GM21381 (cell line): ENCODE data around the gene PRODH.
"Not testable (repeated sequence)": the region's sequence is repeated elsewhere in the genome, so short reads cannot be mapped to it uniquely, and the experiment has no call there.

Experiments
- ATAC-seq: cut with Tn5 transposase; IDR thresholded peaks from one replicate; pipeline ENCODE4 v1.9.1; 2021; ENCODE audit warnings: mild to moderate bottlenecking, moderate library complexity; ENCODE audit not compliant: unreplicated experiment

Gene PRODH

DNA sequence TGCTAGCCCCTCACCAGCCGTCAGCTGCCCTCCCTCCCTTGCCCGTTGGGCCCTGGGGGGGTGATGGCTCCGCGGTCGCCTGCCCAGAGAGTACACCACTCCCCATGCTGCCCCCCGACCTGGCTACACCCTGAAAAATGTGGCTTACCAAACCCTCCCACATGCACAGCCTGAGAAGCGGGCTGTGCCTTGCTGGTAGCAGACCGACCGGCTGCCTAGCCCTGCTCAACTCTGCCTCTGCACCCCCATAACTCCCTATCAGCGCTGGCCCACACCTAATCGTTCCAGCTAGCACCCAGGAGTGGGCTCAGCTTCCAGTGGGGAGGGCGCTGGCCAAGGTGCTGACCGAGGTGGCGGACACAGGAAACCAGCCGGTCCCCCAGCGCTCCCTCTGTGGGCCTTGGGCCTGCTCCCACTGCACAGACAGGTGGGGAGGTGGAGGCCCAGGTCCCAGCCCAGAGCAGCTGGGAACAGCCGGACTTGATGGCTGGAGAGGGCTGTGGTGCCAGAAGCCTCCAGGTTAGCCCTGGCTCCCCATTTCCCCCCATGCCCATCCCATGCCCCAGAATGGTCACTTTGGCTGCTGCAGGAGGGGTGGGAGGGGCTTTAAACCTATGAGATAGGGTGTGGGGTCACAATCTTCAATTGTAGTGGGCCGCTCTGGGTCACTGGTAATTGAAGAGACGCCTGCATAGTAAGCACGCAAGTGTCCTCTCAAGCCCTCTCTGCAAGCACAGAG, 32.1 kb upstream of the PRODH start:
- ATAC-seq = no peak

DNA sequence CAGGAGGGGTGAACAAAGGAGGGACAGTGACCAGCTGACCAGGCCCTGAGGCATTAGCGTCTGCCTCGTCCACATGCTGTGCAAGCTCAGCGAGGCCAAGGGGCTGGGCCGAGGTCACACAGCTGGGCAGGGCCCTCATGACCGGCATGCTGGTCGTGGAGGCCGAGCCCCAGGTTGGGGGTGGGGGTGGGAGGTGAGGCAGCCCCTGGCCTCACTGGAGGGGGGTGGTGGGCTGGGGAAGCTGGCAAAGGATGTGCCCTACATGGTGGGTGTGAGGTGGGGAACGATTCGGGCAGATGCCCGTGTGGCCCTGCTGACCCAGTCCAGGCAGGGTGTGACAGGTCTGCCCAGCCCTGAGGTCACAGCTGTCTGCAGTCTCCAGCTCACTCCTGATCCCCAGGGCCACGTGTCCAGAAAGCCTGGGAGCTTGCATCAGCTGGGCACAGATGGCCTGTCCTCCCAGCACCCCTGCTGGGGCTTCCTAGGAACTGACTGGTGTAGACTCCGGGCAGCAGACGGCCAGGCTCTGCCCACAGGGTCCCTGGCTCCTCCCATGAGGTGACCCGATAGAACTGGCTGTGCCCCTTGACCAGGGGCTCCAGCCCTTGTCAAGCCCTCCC, 31.4 kb upstream of the PRODH start:
- ATAC-seq = not testable (repeated sequence)

DNA sequence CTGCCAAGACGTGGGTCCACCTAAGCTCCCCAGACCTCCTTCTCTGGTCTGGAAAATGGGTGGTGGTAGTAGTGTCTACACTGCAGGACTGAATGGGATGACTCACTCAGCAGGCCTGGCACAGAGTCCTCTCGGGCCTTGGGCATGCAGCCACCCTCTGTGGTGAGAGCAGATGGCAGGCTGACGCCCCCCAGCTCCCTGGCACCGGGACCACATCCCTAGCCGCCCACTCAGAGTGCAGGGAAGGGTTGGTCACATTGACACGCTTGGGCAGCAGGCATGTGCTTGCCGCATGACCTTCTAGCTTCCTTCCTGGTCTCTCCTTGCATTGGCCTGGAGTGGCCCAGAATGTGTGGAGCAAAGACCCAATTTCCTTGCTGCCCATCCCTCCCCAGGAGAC, 30.7 kb upstream of the PRODH start:
- ATAC-seq = no peak

DNA sequence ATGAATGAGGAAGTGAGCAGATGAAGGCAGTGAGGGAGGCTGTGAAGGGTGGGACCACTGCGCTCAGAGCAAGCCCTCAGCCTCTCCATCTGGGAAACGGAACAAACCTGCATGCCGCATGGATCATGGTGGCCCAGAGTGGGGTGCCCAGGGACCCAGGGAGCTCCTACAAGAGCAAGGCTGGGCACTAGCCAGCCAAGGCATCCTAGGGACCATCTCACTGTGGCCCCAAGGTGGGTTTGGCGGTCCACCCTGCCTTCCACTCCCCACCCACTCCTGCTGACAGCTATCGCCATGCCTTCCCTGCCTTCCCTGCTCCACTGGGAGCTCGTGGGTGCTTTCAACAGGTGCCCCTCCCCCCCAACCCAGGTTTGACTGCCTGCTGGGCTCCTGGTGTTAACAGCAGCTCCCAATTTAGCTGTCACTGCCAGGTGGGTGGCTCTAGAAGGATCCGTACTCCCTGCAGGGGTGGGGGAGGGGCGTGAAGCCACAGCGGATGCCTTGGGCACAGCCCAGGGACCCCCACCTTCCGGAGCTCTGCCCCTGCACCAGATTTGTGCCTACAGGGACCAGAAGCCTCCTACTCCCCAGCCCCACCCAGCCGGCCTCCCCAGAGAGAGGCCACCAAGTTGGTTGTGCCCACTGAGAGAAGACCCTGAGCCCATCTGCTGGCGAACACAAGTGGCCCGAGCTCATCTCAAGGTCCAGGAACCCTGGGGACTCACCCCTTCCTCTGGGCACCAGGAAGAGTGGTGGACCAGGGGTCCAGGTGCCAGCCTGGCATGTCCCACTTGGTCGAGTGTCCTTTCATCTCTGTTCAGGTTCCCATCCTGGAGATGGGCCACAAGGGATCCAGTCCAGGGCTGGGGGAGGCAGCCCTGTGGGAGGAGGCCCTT, 29.7 kb upstream of the PRODH start:
- no peak for ATAC-seq

DNA sequence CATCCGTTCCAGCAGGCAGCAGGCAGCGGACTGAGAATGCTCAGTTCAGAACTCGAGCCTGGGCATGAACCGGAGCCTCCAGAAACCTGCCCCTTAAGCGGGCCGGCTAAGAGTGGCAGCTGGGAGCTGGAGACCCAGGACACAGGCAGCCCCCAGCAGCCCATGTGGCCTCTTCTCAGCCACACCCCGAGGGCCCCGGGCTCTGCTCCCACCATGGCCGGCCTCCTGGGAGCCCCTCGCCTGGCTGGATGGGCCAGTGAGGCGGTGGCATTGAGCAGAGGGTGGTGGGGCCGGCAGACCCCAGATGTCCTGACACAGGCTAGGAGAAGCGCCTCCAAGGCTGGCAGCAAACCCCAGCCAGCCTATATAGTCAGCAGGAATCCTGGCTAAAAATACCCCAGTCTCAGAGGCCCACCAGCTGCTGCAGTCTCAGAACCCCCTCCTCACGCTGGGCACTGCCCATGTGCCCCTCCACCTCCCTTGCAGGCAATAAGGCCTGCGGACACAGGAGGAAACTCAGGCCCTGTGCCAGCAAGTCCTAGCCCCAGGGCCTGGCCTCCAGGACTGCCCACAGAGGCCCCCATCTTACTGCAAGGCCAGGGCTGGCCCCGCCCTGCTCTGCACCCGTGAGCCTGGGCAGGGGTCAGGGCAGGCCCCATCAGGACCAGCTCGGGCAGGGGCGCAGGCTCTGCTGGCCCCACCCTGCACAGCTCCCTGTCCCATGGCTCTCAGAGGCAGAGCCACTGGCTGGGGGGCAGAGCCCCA, 28.6 kb upstream of the PRODH start:
- ATAC-seq = not testable (repeated sequence)

DNA sequence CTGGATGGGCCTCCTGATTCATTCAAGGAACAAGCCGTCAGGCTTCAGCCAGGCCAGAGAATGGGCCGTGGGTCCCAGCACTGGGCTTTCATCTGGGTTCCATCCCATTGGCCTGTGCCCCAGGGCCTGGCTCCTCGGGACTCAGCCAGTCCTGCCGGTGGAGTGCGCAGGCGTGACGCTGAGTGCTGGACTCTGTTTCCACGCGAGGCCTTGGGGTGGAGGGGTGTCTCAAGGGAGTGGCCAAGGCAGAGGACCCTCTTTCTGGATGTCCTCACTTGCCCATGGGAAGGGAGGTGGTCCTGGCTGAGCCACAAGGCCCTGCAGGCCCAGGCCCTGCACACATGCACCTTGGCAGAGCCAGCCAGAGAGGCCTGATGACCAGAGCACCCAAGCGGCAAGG, 28.0 kb upstream of the PRODH start:
- ATAC-seq = not testable (repeated sequence)

DNA sequence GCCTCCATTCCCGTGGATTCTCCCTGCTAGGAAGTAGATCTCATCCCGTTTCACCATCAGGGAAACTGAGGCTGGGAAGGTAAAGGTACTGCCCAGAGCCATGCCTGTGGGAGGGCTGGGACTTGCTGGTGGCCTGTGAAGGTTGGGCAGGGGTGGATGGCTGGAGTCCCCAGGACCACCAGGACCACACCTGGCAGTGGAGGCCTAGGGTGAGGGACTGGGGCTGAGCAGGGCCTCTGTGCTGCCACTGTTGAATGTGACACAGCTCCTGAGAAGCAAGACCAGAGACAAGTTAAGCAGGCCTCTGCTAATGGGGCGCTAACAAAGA, 26.2 kb upstream of the PRODH start:
- no peak for ATAC-seq

DNA sequence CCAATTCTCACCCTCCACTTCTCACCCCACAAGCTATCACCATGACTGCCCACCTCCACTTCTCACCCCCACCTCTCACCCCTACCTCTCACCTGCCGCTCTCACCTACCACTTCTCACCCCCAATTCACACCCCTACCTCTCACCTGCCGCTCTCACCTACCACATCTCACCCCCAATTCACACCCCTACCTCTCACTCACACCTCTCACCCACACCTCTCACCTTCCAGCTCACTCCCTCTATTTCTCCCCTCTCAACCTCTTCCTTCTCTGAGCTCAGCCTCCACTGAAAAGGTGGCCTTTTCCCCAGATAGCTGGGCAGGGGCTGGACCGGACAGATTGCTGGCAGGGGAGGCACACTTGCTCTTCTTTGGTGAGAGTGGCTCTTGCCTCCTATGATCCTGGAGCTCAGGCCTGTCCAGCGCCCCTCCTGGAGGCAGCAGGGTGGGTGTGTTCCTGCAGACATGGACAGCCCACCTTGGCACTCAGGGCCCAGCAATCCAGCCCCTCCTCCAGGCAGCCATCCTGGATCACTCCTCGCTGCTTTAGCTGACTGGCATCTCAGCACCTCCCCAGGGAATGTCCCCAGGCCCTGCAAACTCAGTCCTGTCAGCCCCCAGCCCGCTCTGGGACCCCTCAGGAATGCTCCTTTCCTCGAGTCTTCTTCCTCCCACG, 25.7 kb upstream of the PRODH start:
- ATAC-seq = not testable (repeated sequence)

DNA sequence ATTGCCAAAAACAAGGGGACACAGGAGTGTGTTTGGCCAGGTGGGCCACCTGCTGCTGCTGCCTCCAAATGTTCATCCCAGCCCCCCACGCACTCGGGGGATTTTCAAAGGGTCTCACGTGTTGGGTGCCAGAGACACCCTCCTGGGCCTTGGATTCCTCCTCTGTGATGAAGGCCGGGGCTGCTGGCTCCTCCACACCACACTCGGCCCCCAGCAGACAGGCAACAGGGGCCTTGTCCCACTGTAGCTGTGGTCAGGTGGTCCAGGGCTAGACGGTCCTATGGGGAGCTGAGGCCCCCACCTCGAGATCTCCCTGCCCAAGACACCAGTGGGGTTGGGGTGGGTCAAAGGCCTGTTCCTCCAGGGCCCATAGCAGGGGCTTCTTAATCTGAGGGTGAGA, 25.1 kb upstream of the PRODH start:
- not testable (repeated sequence) for ATAC-seq

DNA sequence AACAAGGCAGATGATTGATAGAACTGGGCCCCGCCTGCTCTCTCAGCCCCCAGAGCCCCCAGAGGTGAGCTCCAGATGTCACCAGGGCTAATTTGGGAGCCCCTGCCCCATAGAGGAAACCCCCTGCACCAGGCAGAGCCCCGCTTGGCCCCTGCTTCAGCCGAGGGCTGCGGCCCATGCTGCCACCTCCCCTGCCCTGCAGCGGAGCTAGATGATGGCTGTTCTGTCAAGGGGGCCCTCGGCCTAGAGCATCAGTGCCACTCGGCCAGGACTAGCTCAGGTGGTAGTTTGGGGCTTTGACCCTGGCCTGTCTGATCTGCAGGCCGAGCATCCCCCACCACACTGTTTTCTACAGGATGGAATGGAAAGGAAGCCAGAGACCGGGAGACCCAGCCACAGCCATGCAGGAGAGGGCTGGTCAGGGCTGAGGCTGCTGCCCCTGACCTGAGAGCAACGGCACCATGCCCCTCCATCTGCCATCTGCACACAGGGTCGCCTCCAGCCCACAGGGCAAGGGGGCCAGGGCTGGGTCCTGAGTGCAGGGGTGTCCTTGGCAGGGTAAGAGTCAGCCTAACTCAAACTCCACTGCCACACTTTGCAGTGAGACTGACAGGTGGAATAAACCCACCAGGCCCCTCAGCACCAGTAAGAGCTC, 24.2 kb upstream of the PRODH start:
- ATAC-seq = not testable (repeated sequence)

DNA sequence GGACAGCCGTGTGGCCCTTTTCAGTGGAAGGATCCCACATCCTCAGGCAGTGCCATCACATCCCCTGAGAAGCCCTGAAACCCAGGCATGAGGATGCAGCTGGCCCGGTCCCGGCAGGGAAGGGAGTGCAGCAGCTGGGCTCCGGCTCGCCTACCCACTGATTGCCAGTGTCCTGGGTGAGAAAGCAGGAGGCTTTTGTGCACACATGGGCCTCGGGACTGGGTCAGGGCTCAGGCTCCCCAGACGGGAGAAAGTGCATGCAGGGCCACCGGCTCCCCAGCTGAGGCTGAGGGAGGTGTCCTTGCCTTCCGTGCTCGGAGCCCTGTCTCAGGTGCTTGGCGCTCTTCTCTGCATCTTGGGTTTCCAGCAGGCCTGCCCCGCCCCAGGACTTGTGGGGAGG, 23.6 kb upstream of the PRODH start:
- not testable (repeated sequence) for ATAC-seq

DNA sequence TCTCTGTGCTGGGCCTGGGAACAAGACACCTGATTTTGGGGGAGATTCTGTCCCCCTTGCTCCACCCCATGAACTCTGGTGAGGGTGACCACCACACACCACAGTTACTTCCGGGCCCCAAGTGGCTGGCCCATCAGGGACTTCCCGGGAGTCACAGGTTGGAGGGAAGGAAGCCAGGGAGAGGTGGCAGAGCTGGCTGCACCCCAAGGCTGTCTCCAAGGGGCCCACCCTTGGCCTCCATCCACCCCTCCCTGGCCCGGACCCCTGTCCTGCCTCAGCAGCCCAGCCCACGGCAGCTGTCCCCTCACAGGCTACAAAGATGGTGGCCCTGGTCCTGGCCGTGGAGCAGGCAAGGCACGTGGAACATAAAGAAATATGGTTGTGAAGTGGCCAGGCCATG, 23.2 kb upstream of the PRODH start:
- ATAC-seq = not testable (repeated sequence)

DNA sequence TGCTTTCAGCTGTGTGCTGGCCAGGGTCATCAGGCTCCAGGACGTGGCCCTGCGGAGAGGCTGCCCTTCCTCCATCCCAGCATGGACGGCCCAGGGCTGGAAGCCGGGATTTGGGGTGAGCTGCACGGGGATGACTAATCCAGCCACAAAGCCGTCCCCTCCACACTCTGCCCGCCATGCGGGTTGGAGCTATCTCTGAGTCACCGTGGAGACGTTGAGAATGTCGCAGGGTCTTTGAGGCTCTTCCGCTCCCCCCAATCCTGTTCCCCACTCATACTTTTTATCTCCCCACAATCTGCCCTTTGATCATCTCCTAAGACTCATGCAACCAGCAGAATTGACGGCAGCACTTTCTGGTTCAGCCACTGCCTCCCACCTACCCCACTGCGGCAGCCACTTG, 22.6 kb upstream of the PRODH start:
- ATAC-seq = not testable (repeated sequence)

DNA sequence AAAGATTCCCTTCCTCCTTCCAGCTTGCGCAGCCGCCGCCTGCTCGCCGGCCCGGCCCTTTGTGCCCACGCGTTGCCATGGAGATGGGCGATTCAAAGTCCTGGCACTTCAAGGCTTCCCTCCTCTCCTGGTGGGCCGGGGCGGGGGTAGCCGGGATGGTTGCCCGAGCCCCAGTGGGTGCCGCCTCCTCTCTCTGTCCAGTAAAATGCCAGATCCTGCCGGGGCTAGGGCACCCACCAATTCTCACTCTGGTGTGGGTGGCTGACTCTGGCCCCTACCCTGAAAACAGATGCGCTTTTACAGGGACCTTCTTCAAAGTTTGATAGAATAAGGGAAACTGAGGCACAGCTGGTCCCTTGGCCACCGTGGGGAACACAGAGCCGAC, 22.2 kb upstream of the PRODH start:
- not testable (repeated sequence) for ATAC-seq

DNA sequence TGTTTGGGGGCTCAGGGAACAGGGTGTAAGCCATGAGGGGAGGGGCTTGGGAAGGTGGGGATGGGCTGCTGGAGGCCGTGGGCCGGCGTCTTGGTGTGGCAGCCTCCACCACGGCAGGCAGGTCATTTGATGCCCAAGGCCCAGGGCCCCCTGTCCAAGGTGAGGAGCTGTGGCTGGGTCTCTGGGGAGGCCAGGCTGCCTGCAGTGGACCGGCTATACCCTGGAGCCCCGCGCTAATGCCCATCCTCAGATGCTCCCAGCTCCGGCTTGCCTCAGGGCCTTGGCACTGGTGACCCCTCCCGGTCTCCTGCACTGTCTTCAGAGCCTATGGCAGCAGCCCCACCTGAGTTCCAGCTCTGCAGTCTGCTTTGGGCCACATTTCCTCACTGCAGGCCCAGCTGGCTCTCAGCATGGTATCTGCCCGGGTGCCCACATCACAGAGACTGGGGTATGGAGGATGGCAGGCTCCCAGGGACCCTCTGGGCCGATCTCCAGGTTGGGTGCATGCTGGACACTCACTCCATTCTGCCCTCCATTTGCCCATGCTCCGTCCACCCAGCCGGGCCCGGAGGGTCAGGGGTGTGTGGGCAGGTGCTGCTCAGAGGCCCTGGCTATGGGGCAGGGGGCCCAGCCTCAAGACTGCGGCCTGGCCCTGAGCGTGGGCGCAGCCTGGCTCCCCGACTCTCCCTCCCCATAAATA, 21.7 kb upstream of the PRODH start:
- ATAC-seq = not testable (repeated sequence)

DNA sequence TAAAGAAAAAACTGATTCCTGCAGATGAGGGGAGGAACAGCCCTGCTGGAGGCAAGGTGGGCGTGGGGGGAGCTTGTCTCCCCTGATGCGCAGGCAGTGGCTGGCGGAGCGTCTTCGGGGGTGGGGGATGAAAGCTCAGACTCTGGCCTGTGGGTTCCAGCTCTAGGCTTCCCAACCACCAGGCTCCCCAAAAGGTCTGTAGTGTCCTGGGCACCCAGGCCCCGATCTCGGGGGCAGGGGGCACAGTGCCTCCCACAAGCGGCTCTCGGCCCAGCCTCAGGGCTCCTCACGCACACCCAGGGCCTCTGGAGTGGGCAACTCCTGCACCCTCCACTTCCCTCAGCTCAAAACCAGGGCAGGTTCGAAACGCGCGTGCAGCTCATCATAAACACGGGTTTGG, 20.9 kb upstream of the PRODH start:
- not testable (repeated sequence) for ATAC-seq

DNA sequence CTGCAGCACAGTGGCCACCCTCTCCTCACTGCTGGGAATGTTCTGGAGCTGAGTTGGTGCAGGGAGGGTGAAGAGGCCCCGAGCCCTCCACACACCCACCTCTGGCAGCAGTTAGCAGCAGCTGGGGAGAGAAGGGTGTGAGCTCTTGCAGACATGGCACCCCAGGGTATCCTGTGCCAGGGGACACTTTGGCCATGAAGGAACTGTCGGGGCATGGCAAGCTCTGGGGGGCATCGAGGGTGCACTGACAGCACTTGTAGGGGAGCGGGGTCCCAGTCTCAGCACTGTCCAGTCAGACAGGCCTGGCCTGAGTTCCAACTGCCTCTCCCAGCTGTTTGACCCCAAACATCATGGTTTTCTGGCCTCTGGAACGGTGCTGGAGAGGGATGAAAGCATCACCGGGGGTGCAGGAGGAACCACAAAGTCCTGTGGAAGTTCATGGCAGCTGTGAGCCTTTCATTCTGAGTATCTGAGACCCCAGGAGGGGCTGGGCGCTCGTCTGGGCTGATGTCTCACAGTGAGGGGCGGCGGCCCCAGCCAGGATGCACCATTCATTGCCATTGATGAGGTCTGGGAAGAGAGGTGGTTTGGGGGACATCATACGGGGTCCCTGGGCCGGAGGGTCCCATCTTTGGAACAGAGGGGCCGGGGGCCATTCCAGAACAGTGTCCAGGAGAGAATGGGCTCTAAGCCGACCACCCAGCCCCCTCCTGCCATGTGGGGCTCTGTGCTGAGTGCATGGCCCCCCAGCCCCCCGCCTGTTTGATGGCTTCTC, 20.2 kb upstream of the PRODH start:
- not testable (repeated sequence) for ATAC-seq

DNA sequence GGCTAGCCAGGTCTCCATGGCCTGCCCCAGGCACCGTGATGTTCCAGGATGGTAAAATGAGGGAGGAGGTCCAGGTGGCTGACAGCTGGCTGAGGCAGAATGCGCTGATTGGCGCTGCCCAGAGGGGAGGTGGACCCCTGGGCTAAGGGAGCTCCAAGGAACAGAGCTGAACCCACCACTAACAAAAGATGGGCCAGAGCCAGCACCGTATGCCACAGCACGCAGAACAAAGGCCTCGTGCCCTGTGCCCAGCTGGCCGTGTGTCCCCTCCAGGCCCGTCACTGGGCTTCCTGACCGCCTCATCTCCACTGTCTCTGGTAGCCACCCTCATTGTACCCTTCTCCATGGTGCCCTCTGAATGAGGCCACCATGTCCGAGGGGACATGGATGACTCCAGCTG, 19.6 kb upstream of the PRODH start:
- ATAC-seq = no peak
